Activated CD8-positive, alpha-beta memory T cell treated with anti-CD3 and anti-CD28 coated beads, Interleukin-2, amount 10 ng/mL, durations not matched to agents 7 days and 5 days (primary cell): ENCODE results near the gene CAB39. TPM values are rescaled to one million over a fixed set of nuclear protein-coding genes. Genes with fewer than 3 reads are reported as not detected.

Source experiments
- ATAC-seq: fragments of 150-1000 bp; cut with Tn5 transposase; one replicate; pipeline ENCODE4 v1.10.0; 2021; ENCODE audit warnings: moderate library complexity
- CTCF ChIA-PET: fragments of 350-600 bp; sonication (Branson Sonifier 250); formaldehyde crosslinking; loops from one replicate; lab custom pipeline; 2021; ENCODE audit warnings: antibody characterized with exemption; lab: Charles Lee
- DNase-seq: peaks from one replicate; pipeline ENCODE4 v3.0.0-alpha.2; 2020
- H3K27ac Mint-ChIP-seq: one replicate; pipeline ENCODE4 v1.8.0; 2021; ENCODE audit warnings: mild to moderate bottlenecking, mixed read lengths
- H3K27me3 Mint-ChIP-seq: one replicate; pipeline ENCODE4 v1.8.0; 2021; ENCODE audit warnings: mixed read lengths
- H3K36me3 Mint-ChIP-seq: one replicate; pipeline ENCODE4 v1.8.0; 2021; ENCODE audit warnings: mild to moderate bottlenecking, mixed read lengths
- H3K4me1 Mint-ChIP-seq: one replicate; pipeline ENCODE4 v1.8.0; 2021; ENCODE audit warnings: mixed read lengths
- H3K4me3 Mint-ChIP-seq: one replicate; pipeline ENCODE4 v1.8.0; 2021; ENCODE audit warnings: mild to moderate bottlenecking, moderate library complexity, mixed read lengths
- H3K9me3 Mint-ChIP-seq: one replicate; pipeline ENCODE4 v1.8.0; 2022; ENCODE audit warnings: low read depth, mixed read lengths
- total RNA-seq, 2 experiments: library from RNA; stranded (reverse); gene quantifications; one replicate each; pipeline ENCODE4 v1.2.3, GENCODE V29; 2021

Gene CAB39
- total RNA-seq, 2 experiments from 2014 or later = 148 to 174 TPM

DNA sequence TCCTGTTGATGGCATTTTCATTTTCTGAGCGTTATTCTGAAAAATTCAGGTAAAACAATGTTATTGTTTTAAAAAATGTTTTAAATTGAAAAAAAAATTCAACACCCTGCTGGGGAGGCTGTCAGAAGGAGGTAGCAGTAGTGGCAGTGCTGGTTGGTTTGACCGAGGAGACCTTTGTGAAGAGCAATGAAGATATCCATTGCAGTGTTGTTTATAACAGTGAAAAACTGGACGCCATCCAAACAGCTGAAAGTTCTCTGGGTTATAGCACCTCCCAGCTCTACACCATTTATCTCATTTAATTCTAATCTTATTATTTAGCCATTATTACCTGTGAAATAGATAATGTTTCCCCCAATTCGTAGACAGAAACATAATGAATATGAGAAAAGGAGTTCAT is 139.5 kb downstream of the CAB39 start:
- Mint-ChIP-seq H3K4me3 (no peak overlapping the region), H3K36me3 (no peaks in the 10 kb centered on the region), H3K4me1 (peaks cover 9% of the 10 kb centered on the region), H3K9me3 (no peaks in the 10 kb centered on the region), H3K27me3 (peaks cover 82% of the 10 kb centered on the region), H3K27ac (no peak overlapping the region)
- ATAC-seq (no peak), DNase-seq (no peak)
- CTCF ChIA-PET = interaction anchor here (0.8 to 4.1 kb wide), 8 partner anchors 9 to 136 kb away, joined by 3 to 14 read pairs (median 6); partner anchors contain the start of gene GPR55

DNA sequence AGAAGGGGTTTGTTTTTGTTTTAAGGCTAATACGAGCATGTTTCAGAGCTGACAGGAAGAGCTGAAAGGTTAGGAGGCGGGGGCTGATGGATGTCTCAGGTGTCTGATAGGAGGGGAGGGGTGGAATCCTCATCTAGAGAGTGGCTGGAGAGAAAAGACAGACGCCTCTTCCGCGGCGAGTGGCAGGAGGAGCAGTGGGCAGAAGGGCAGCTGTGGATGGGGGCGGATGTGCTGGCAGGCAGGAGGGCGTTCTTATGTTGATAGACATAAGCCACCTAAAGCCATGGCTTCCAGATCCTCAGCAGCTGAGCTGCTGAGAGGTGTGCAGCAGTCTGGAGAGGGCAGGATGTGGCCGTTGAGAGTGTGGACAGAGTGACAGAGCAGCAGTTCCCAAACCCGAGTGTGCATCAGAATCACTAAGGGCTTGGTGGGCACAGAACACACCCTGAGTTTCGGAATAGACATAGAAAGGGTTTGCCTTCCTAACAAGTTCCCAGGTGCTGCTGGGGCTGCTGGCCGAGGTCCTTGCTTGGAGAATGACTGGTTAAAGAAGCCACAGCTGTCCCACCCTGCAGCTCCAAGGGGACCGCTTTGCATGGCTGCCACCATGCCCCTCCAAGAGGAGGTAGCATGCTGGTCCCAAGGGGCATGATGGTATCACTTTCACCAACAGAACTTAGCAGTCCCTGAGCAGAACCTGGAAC is 149.1 kb downstream of the CAB39 start:
- CTCF ChIA-PET = interaction anchor here (1.0 to 3.8 kb wide), 11 partner anchors 9 to 854 kb away, joined by 3 to 29 read pairs (median 5); no protein-coding TSS in a partner anchor
- Mint-ChIP-seq H3K4me3 (no peak overlapping the region), H3K36me3 (no peaks in the 10 kb centered on the region), H3K27ac (peak overlapping the region; percentile 7), H3K27me3 (peaks cover 67% of the 10 kb centered on the region), H3K9me3 (no peaks in the 10 kb centered on the region), H3K4me1 (peaks cover 36% of the 10 kb centered on the region)
- ATAC-seq (peak; percentile 42), DNase-seq (peak; percentile 59)

DNA sequence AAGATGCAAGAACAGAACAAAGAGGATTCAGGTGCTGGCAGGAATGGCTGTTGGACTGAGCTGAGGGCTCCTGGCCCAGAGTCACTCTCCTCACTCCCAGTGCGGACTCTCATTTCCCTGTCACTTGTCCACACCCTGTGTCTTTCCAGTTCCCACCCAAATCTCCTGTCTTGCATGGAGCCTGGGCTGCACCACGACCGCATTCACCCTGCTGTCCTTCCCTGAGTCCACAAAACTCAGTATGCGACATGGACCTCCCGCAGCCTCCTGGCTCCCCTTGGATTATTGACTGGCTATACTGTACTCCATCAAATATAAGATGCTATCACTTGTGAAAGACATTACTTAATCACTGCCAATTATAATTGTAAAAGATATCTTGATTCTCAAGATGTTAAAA is 149.7 kb downstream of the CAB39 start:
- DNase-seq = peak; percentile 34
- CTCF ChIA-PET = interaction anchor here (1.5 to 3.8 kb wide), 8 partner anchors 9 to 125 kb away, joined by 3 to 29 read pairs (median 6); no protein-coding TSS in a partner anchor
- H3K27ac Mint-ChIP-seq = no peak overlapping the region
- H3K36me3 Mint-ChIP-seq = no peaks in the 10 kb centered on the region
- H3K27me3 Mint-ChIP-seq = peaks cover 64% of the 10 kb centered on the region
- no peaks in the 10 kb centered on the region for H3K9me3 Mint-ChIP-seq
- no peak overlapping the region for H3K4me3 Mint-ChIP-seq
- peaks cover 42% of the 10 kb centered on the region for H3K4me1 Mint-ChIP-seq
- no peak for ATAC-seq

DNA sequence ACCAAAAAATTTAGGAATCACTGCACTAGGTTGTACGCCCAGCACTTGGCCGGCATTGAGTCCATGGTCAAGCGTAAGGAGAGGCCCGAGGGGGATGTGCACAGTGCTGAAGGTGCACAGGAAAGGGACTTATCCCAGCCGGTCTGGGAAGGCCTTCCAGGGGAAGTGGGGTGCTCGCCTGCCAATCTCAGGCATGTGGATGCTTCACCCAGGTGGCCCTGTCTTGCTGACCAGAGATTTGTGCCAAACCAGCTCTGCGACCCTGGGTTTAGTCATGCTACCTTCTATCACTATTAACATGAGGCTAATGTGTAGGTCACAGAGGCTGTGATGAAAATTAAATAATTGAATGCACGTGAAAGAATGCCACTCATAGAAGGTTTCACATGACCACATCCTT is 150.4 kb downstream of the CAB39 start:
- CTCF ChIA-PET = interaction anchor here (0.9 to 3.8 kb wide), 6 partner anchors 10 to 124 kb away, joined by 3 to 29 read pairs (median 4); no protein-coding TSS in a partner anchor
- ATAC-seq (no peak), DNase-seq (peak; percentile 35)
- H3K27ac Mint-ChIP-seq = no peak overlapping the region
- H3K4me1 Mint-ChIP-seq = peaks cover 44% of the 10 kb centered on the region
- H3K27me3 Mint-ChIP-seq = peaks cover 57% of the 10 kb centered on the region
- no peaks in the 10 kb centered on the region for H3K9me3 Mint-ChIP-seq
- no peak overlapping the region for H3K4me3 Mint-ChIP-seq
- no peaks in the 10 kb centered on the region for H3K36me3 Mint-ChIP-seq

- Mint-ChIP-seq H3K9me3 (no peaks in the 10 kb centered on the region), H3K27me3 (peaks cover 54% of the 10 kb centered on the region), H3K4me3 (peak overlapping the region; percentile 25), H3K27ac (peak overlapping the region; percentile 11), H3K36me3 (no peaks in the 10 kb centered on the region), H3K4me1 (peaks cover 44% of the 10 kb centered on the region)
- ATAC-seq (no peak), DNase-seq (no peak)
- CTCF ChIA-PET = interaction anchor here (0.9 to 3.8 kb wide), 6 partner anchors 9 to 124 kb away, joined by 3 to 29 read pairs (median 6); no protein-coding TSS in a partner anchor
Measured at GRCh38 chr2:230863442-230864121, 150.9 kb downstream of the CAB39 start.

GRCh38 chr2:230864122-230864604 is 151.5 kb downstream of the CAB39 start:
- DNase-seq = no peak
- Mint-ChIP-seq H3K4me1 (peaks cover 44% of the 10 kb centered on the region), H3K36me3 (no peaks in the 10 kb centered on the region), H3K4me3 (peak overlapping the region; percentile 82), H3K27me3 (peaks cover 51% of the 10 kb centered on the region), H3K27ac (peak overlapping the region; percentile 34), H3K9me3 (no peaks in the 10 kb centered on the region)
- no peak for ATAC-seq
- CTCF ChIA-PET = interaction anchor here (0.7 to 1.5 kb wide), 9 partner anchors 9 to 124 kb away, joined by 3 to 8 read pairs (median 5); partner anchors contain the start of gene GPR55

DNA sequence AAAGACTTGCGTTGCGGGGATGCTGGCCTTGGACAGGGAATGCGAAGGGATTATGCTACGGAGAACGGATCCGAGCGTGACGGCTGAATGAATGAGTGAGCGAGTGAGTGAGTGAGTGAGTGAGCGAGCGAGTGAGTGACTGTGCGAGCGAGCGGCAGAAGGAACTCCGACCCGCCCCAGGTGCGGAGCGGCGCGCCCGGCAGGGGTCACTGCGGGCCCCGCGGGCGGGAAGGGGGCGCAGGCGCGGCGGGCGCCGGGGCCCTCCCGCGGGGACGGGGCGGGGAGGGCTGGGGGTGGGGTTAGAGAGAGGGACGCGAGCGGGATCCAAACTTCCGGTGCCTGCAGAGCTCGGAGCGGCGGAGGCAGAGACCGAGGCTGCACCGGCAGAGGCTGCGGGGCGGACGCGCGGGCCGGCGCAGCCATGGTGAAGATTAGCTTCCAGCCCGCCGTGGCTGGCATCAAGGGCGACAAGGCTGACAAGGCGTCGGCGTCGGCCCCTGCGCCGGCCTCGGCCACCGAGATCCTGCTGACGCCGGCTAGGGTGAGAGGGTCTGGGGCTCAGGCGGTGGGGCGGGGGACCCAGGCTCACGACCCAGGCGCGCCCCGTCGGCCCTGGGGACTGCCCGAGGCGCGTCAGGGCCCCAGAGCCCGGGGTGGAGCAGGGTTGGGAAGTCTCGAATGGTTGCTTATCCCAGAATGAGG is 152.1 kb downstream of the CAB39 start, which contains the start of gene ITM2C:
Gene ITM2C, plus strand, starts transcription at position 338 of the 702 bp plus-strand sequence. Its CDS starts 84 bp downstream, at position 422.
- H3K9me3 Mint-ChIP-seq = no peaks in the 10 kb centered on the region
- H3K4me3 Mint-ChIP-seq = peak within 1 kb of the TSS; percentile 82
- H3K4me1 Mint-ChIP-seq = peaks cover 44% of the 10 kb centered on the region
- DNase-seq (peak; percentile 79), ATAC-seq (peak; percentile 82)
- CTCF ChIA-PET = interaction anchor here (0.7 to 2.5 kb wide), 11 partner anchors 10 to 188 kb away, joined by 3 to 8 read pairs (median 5); partner anchors contain the start of gene GPR55
- no peaks in the 10 kb centered on the region for H3K36me3 Mint-ChIP-seq
- peaks cover 46% of the 10 kb centered on the region for H3K27me3 Mint-ChIP-seq
- peak within 1 kb of the TSS; percentile 34 for H3K27ac Mint-ChIP-seq

- Mint-ChIP-seq H3K9me3 (no peaks in the 10 kb centered on the region), H3K27me3 (peaks cover 46% of the 10 kb centered on the region), H3K27ac (peak overlapping the region; percentile 25), H3K36me3 (no peaks in the 10 kb centered on the region), H3K4me3 (peak overlapping the region; percentile 82), H3K4me1 (peaks cover 44% of the 10 kb centered on the region)
- DNase-seq = no peak
- ATAC-seq = no peak
- CTCF ChIA-PET = interaction anchor here (0.9 to 2.8 kb wide), 11 partner anchors 10 to 188 kb away, joined by 3 to 8 read pairs (median 5); partner anchors contain the start of gene GPR55
Measured at GRCh38 chr2:230865307-230865765, 152.7 kb downstream of the CAB39 start.

DNA sequence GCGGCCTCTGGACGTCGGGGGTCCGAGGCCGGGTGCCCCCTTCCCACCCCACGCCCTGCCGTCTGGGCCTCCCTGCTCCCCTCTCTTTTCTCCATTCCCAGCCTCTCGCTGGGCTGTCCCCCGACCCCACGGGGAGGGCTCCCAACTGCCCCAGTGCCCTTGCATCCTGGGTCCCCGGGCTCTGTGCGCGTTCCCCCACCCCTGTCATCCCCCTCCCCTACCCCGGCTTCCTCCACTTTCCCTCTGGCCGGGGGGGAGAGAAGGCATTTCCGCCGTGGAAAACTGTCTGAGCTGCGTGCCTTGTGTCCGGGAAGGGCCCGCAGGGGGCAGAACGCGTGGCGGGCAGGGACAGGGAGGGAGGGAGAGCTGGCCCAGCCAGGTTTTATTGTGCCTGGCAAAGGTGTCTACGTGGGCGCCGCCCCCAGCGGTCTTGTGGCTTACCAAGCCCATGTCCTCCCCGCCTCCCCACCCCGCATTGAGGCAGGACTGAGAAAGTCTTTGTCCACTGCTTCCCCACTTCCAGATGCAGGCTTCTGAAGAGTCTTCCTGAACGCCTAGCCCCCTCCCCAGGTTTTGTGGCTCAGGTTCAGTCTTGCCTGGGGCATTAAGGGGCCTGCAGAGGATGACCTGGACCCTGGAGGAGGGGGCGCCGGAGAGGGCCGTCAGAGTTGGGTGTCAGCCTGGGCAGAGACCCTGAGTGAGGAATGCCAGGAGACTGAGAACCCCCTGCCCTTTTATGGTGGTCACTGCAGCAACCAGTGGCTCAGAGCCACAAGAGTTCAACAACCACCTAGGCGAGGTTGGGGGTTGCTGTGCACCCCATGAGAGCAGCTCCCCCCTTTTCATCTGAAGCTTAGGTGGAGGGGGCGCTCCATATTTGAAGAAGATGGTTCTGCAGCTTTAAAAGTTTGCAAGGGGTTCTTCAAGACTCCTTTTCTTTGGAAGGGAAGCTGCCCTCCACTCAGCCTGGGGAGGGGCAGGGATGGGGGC is 153.4 kb downstream of the CAB39 start:
- peaks cover 44% of the 10 kb centered on the region for H3K4me1 Mint-ChIP-seq
- peak overlapping the region; percentile 55 for H3K27ac Mint-ChIP-seq
- peaks cover 44% of the 10 kb centered on the region for H3K27me3 Mint-ChIP-seq
- H3K4me3 Mint-ChIP-seq = peak overlapping the region; percentile 82
- H3K9me3 Mint-ChIP-seq = no peaks in the 10 kb centered on the region
- ATAC-seq (no peak), DNase-seq (peak; percentile 56)
- no peaks in the 10 kb centered on the region for H3K36me3 Mint-ChIP-seq
- CTCF ChIA-PET = interaction anchor here (0.8 to 2.8 kb wide), 16 partner anchors 10 to 187 kb away, joined by 3 to 9 read pairs (median 5); partner anchors contain the start of gene GPR55

DNA sequence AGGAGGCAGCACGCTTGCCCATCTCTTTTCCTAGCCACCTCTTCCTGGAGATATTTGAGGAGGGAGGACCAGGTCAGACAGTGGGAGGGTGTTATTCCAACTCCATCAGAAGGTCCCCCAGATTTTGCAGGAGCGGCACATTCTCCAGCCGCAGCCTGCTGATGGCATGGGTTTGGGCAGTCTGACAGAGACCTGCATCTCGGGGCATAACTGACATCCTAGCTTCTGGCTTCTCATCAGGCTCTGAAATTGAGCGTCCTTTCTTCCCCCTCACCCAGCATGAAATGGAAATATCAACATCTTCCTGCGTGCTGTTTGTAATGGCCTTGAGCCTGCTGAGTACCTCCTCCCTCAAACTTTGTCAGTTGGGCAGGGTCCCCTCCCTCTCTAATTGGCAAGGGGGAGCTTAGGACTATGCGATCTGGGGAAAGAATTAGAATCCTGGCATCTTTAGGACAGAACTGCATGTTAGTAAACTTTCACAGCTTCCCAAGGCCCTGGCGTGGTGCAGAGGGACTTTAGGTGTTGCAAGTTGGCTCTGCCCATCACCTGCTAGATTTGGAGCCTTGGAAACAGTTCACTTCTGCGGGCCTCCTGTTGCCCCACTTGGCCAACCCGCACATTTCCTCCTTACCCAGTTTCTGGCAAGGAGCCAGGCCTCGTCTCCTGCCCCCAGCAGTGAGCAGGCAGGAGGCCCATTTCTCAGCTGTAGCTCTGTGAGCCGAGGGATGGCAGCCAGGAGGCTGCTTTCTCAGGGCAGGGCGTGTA is 154.3 kb downstream of the CAB39 start:
- peaks cover 37% of the 10 kb centered on the region for H3K27me3 Mint-ChIP-seq
- peak overlapping the region; percentile 44 for H3K27ac Mint-ChIP-seq
- peak overlapping the region; percentile 7 for H3K4me3 Mint-ChIP-seq
- no peaks in the 10 kb centered on the region for H3K36me3 Mint-ChIP-seq
- CTCF ChIA-PET = interaction anchor here (0.7 to 2.8 kb wide), 15 partner anchors 8 to 186 kb away, joined by 3 to 9 read pairs (median 5); partner anchors contain the start of gene GPR55
- DNase-seq (no peak), ATAC-seq (no peak)
- peaks cover 35% of the 10 kb centered on the region for H3K4me1 Mint-ChIP-seq
- H3K9me3 Mint-ChIP-seq = no peaks in the 10 kb centered on the region
